HG03575 (cell line): Measurements from ENCODE around the gene SEMA7A.
"Not testable (repeated sequence)": the region's sequence is repeated elsewhere in the genome, so short reads cannot be mapped to it uniquely, and the experiment has no call there.

Experiments
- ATAC-seq: cut with Tn5 transposase; IDR thresholded peaks from one replicate; pipeline ENCODE4 v1.9.1; 2021; ENCODE audit not compliant: unreplicated experiment, insufficient number of reproducible peaks, low FRiP score; ENCODE audit errors: extremely low read depth

Gene SEMA7A

GRCh38 chr15:74365598-74366445 is 67.9 kb downstream of the SEMA7A start:
- ATAC-seq: no peak

GRCh38 chr15:74364936-74365597 is 68.7 kb downstream of the SEMA7A start:
- ATAC-seq: no peak

GRCh38 chr15:74362482-74362881 is 71.3 kb downstream of the SEMA7A start:
- ATAC-seq: no peak

- not testable (repeated sequence) for ATAC-seq
These were observed 72.9 kb downstream of the SEMA7A start for GRCh38 chr15:74360855-74361254.

- ATAC-seq: not testable (repeated sequence)
These were observed 74.4 kb downstream of the SEMA7A start for GRCh38 chr15:74359376-74359775.
